SIG-M5 (cell line): Measurements from ENCODE around the gene MAG.
"Not testable (repeated sequence)": the region's sequence is repeated elsewhere in the genome, so short reads cannot be mapped to it uniquely, and the experiment has no call there.

Experiments used
- DNase-seq: peaks from one replicate; lab custom pipeline; 2025; lab: John Stamatoyannopoulos, UW

Gene MAG

GRCh38 chr19:35346193-35347052 is 54.5 kb downstream of the MAG start:
- no peak for DNase-seq

- DNase-seq = peak; percentile 47
Measured at GRCh38 chr19:35347171-35347929, 55.4 kb downstream of the MAG start, which contains the start of gene FFAR1. Gene FFAR1, plus strand, starts transcription at chr19:35347902. Its CDS starts 3,650 bp downstream, at chr19:35351552.

GRCh38 chr19:35347930-35348298 is 56.0 kb downstream of the MAG start:
- DNase-seq = no peak

- no peak for DNase-seq
Measured at GRCh38 chr19:35348911-35349611, 57.1 kb downstream of the MAG start.

- DNase-seq = no peak
Measured at GRCh38 chr19:35349614-35350521, 57.9 kb downstream of the MAG start.

GRCh38 chr19:35350591-35350990 is 58.6 kb downstream of the MAG start:
- no peak for DNase-seq

GRCh38 chr19:35351411-35352176 is 59.6 kb downstream of the MAG start:
- no peak for DNase-seq

- DNase-seq = no peak
Measured at GRCh38 chr19:35352177-35352447, 60.2 kb downstream of the MAG start.

- DNase-seq = no peak
Measured at GRCh38 chr19:35352448-35353304, 60.7 kb downstream of the MAG start.

- no peak for DNase-seq
Measured at GRCh38 chr19:35353635-35354034, 61.7 kb downstream of the MAG start.

GRCh38 chr19:35354898-35355297 is 62.9 kb downstream of the MAG start:
- DNase-seq = no peak

GRCh38 chr19:35355791-35356460 is 64.0 kb downstream of the MAG start:
- no peak for DNase-seq

GRCh38 chr19:35357867-35358573 is 66.1 kb downstream of the MAG start, which contains the start of gene FFAR3:
Gene FFAR3, plus strand, starts transcription at chr19:35358460. Its CDS starts 431 bp downstream, at chr19:35358891.
- no peak for DNase-seq

GRCh38 chr19:35358834-35359233 is 66.9 kb downstream of the MAG start:
- not testable (repeated sequence) for DNase-seq

- DNase-seq = not testable (repeated sequence)
Measured at GRCh38 chr19:35359395-35359794, 67.4 kb downstream of the MAG start.

- DNase-seq = not testable (repeated sequence)
Measured at GRCh38 chr19:35360081-35360480, 68.1 kb downstream of the MAG start.

- DNase-seq = no peak
Measured at GRCh38 chr19:35360880-35361420, 69.0 kb downstream of the MAG start.

GRCh38 chr19:35362261-35363000 is 70.5 kb downstream of the MAG start:
- no peak for DNase-seq
